A549 (cell line): Measurements from ENCODE around the gene CRYBB2. TPM values are rescaled to one million over a fixed set of nuclear protein-coding genes. Genes with fewer than 3 reads are reported as not detected.

Experiments
- ATAC-seq, 2 experiments: fragments of 200-7000 bp in 1 of 2; fragments of >200 bp in 1 of 2; cut with Nextera tagmentation in 1 of 2; cut with Tn5 transposase in 1 of 2; 3 replicates each; pipeline versions ENCODE4 v1.8.0 to v1.9.1; 2018 to 2020; ENCODE audit warnings: mild to moderate bottlenecking in 1 of 2, moderate library complexity in 1 of 2
- CTCF ChIA-PET: fragments of 300-600 bp; sonication (Branson Sonifier 250); formaldehyde crosslinking; extraction: SDS; loops from one replicate; lab custom pipeline; 2021; ENCODE audit warnings: antibody characterized with exemption, inconsistent platforms; lab: Yijun Ruan, JAX
- POLR2A ChIA-PET: fragments of 350-600 bp; formaldehyde crosslinking; extraction: SDS; loops from one replicate; lab custom pipeline; 2021; ENCODE audit warnings: antibody characterized with exemption, inconsistent platforms; lab: Yijun Ruan, JAX
- DNase-seq, 2 experiments: peaks; one replicate each; pipeline versions ENCODE4 v3.0.0 to v3.0.0-alpha.2; 2011 to 2016; ENCODE audit warnings: low read depth in 1 of 2, low spot score in 1 of 2
- FAIRE-seq: peaks from 2 replicates; lab custom pipeline; 2011; peaks lifted over from hg19 to GRCh38; lab: Jason Lieb, UNC
- H3K27ac ChIP-seq, 2 experiments: fragments of >200 bp; sonication (Bioruptor Twin); formaldehyde crosslinking; 3 replicates each; pipeline ENCODE4 v1.5.1; 2016 to 2017
- H3K4me1 ChIP-seq: fragments of >200 bp; sonication (Bioruptor Twin); formaldehyde crosslinking; 3 replicates; pipeline ENCODE4 v1.6.1; 2016
- H3K4me2 ChIP-seq: fragments of >200 bp; sonication (Bioruptor Twin); formaldehyde crosslinking; 3 replicates; pipeline ENCODE4 v1.6.1; 2016
- H3K4me3 ChIP-seq: fragments of >200 bp; sonication (Bioruptor Twin); formaldehyde crosslinking; 3 replicates; pipeline ENCODE4 v1.5.1; 2016
- H3K9me3 ChIP-seq: fragments of >200 bp; sonication (Bioruptor Twin); formaldehyde crosslinking; 3 replicates; pipeline ENCODE4 v1.6.1; 2016
- CBX2 ChIP-seq: fragments of 200-600 bp; sonication (generic); IDR thresholded peaks from 2 replicates; pipeline ENCODE4 v1.6.1; 2016; ENCODE audit warnings: low read depth, mild to moderate bottlenecking, borderline replicate concordance
- EHF ChIP-seq: fragments of 250-450 bp; sonication (Bioruptor Pico); IDR thresholded peaks from 2 replicates; pipeline ENCODE4 v1.5.0; 2020; ENCODE audit warnings: mild to moderate bottlenecking
- ELK1 ChIP-seq: fragments of 150-350 bp; IDR thresholded peaks from 2 replicates; pipeline ENCODE4 v1.6.1; 2014; ENCODE audit warnings: low read depth, mild to moderate bottlenecking, low read length
- ESRRA ChIP-seq: fragments of 150-350 bp; IDR thresholded peaks from 2 replicates; pipeline ENCODE4 v1.6.1; 2014; ENCODE audit warnings: mild to moderate bottlenecking, low read length, borderline replicate concordance
- FOSB ChIP-seq: fragments of 250-450 bp; sonication (Bioruptor Pico); IDR thresholded peaks from 2 replicates; pipeline ENCODE4 v1.5.0; 2020; ENCODE audit warnings: mild to moderate bottlenecking, moderate library complexity
- GATA3 ChIP-seq: IDR thresholded peaks from 2 replicates; pipeline ENCODE4 v1.6.1; 2012; ENCODE audit warnings: borderline replicate concordance
- HEYL ChIP-seq: fragments of 250-450 bp; sonication (Bioruptor Pico); IDR thresholded peaks from 2 replicates; pipeline ENCODE4 v1.8.0; 2021; ENCODE audit warnings: mild to moderate bottlenecking, moderate library complexity
- HOXB13 ChIP-seq: fragments of 250-450 bp; sonication (Bioruptor Pico); IDR thresholded peaks from 2 replicates; pipeline ENCODE4 v1.5.0; 2020; ENCODE audit warnings: low read depth, mild to moderate bottlenecking, moderate library complexity
- HOXB5 ChIP-seq: fragments of 250-450 bp; sonication (Bioruptor Pico); IDR thresholded peaks from 2 replicates; pipeline ENCODE4 v1.5.0; 2020; ENCODE audit warnings: mild to moderate bottlenecking, moderate library complexity
- JUN ChIP-seq, 2 experiments: fragments of >200 bp; sonication (Bioruptor Twin); formaldehyde crosslinking; IDR thresholded peaks; 2 replicates in 1 of 2; 3 replicates in 1 of 2; pipeline ENCODE4 v1.6.1; 2016 to 2017
- JUNB ChIP-seq: fragments of >200 bp; sonication (Bioruptor Twin); formaldehyde crosslinking; IDR thresholded peaks from 2 replicates; pipeline ENCODE4 v1.6.1; 2016
- KDM5A ChIP-seq: fragments of 200-600 bp; sonication (generic); IDR thresholded peaks from 2 replicates; pipeline ENCODE4 v1.6.1; 2016; ENCODE audit warnings: antibody characterized with exemption, mild to moderate bottlenecking
- MAZ ChIP-seq: fragments of 150-350 bp; IDR thresholded peaks from 2 replicates; pipeline ENCODE4 v1.6.1; 2014; ENCODE audit warnings: antibody characterized with exemption, low read depth, low read length, borderline replicate concordance
- MYC ChIP-seq: IDR thresholded peaks from 2 replicates; pipeline ENCODE4 v1.6.1; 2012; ENCODE audit warnings: mild to moderate bottlenecking, inconsistent platforms, low read length, improper control_type of control experiment, borderline replicate concordance
- NR3C1 ChIP-seq: fragments of >200 bp; sonication (Bioruptor Twin); formaldehyde crosslinking; IDR thresholded peaks from 3 replicates; pipeline ENCODE4 v1.6.1; 2017
- PHF8 ChIP-seq: fragments of 200-600 bp; sonication (generic); IDR thresholded peaks from 2 replicates; pipeline ENCODE4 v1.6.1; 2016; ENCODE audit warnings: low read depth, mild to moderate bottlenecking, antibody characterized with exemption, moderate library complexity, borderline replicate concordance
- RARB ChIP-seq: fragments of 250-450 bp; sonication (Bioruptor Pico); IDR thresholded peaks from 2 replicates; pipeline ENCODE4 v1.8.0; 2021; ENCODE audit warnings: mild to moderate bottlenecking, moderate library complexity
- RCOR1 ChIP-seq: fragments of 150-350 bp; IDR thresholded peaks from 2 replicates; pipeline ENCODE4 v1.6.1; 2014; ENCODE audit warnings: antibody characterized with exemption, low read length, low read depth
- REST ChIP-seq: fragments of 200-600 bp; sonication (generic); IDR thresholded peaks from 2 replicates; pipeline ENCODE4 v1.6.1; 2016; ENCODE audit warnings: antibody characterized with exemption, mild to moderate bottlenecking, moderate library complexity
- RFX5 ChIP-seq: fragments of 450-650 bp; IDR thresholded peaks from 2 replicates; pipeline ENCODE4 v1.7.1; 2014; ENCODE audit warnings: antibody characterized with exemption, mild to moderate bottlenecking, moderate library complexity
- SMC3 ChIP-seq: fragments of >200 bp; sonication (Bioruptor Twin); formaldehyde crosslinking; IDR thresholded peaks from 3 replicates; pipeline ENCODE4 v1.6.1; 2018; ENCODE audit warnings: inconsistent platforms
- SREBF2 ChIP-seq: fragments of 450-650 bp; IDR thresholded peaks from 2 replicates; pipeline ENCODE4 v1.6.1; 2014; ENCODE audit warnings: mild to moderate bottlenecking, moderate library complexity
- TFCP2L1 ChIP-seq: fragments of 250-450 bp; sonication (Bioruptor Pico); IDR thresholded peaks from 2 replicates; pipeline ENCODE4 v1.5.0; 2021; ENCODE audit warnings: mild to moderate bottlenecking
- ZFP36 ChIP-seq: fragments of 450-650 bp; IDR thresholded peaks from 2 replicates; pipeline ENCODE4 v1.6.1; 2014; ENCODE audit warnings: borderline replicate concordance; ENCODE audit not compliant: partially characterized antibody
- WGBS: methylation state at CpG from one replicate; pipeline ENCODE4 v1.1.6; 2017; ENCODE audit errors: missing lambda C conversion rate; 5-methylcytosine and 5-hydroxymethylcytosine counted together
- polyA plus RNA-seq, 4 experiments: library from polyadenylated mRNA; depleted of rRNA in 3 of 4; stranded (reverse); fragments of >200 nt; fragmentation: RNase III in 1 of 4; extraction: RNeasy Plus Mini Kit Qiagen cat#74134 plus additional on column Dnase treatment in 1 of 4; gene quantifications; 2 replicates in 3 of 4; 3 replicates in 1 of 4; pipeline ENCODE4 v1.2.3, GENCODE V29; 2011 to 2017
- TF ChIP-seq, protein P1 (sequence below): fragments of >200 bp; sonication (Bioruptor Twin); formaldehyde crosslinking; IDR thresholded peaks from 3 replicates; pipeline ENCODE4 v1.5.1; 2016
- TF ChIP-seq, protein P2 (sequence below): IDR thresholded peaks from 2 replicates; pipeline ENCODE4 v1.6.1; 2012; ENCODE audit warnings: low read depth, borderline replicate concordance
- TF ChIP-seq, protein P3 (sequence below): IDR thresholded peaks from 2 replicates; pipeline ENCODE4 v1.6.1; 2012
- TF ChIP-seq, protein P4 (sequence below): fragments of >200 bp; sonication (Bioruptor Twin); formaldehyde crosslinking; IDR thresholded peaks from 2 replicates; pipeline ENCODE4 v1.6.1; 2016

The CRYBB2 gene
- polyA plus RNA-seq, 2 of the 4 experiments (the other 2 are of a cell fraction): not detected

DNA sequence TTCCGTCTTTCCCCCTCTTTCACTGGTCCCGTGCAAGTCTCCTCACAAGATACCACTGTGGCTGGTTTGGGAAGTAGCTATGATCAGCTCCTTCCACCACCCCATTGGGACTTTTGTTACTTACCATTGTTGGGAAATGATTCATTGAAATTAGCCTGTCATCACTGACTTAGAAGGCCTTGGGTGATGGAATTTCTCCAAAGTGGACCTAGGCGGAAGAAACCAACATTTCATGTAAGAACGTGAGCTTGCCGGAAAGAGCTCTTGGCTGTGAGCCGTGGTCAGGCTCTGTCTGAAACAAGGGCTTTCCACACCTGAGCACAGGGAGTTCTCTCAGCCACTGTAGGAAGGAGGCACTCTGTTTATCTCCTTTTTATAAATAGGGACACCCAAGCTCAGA lies 43.3 kb upstream of the CRYBB2 start:
- ATAC-seq (no peak), DNase-seq (no peak), FAIRE-seq (no peak)
- POLR2A ChIA-PET: no interaction called here
- no peak overlapping the region for H3K4me2 ChIP-seq
- no peaks in the 10 kb centered on the region for H3K4me1 ChIP-seq
- no peak for TF ChIP-seq NR3C1
- TF ChIP-seq, protein P1, sequence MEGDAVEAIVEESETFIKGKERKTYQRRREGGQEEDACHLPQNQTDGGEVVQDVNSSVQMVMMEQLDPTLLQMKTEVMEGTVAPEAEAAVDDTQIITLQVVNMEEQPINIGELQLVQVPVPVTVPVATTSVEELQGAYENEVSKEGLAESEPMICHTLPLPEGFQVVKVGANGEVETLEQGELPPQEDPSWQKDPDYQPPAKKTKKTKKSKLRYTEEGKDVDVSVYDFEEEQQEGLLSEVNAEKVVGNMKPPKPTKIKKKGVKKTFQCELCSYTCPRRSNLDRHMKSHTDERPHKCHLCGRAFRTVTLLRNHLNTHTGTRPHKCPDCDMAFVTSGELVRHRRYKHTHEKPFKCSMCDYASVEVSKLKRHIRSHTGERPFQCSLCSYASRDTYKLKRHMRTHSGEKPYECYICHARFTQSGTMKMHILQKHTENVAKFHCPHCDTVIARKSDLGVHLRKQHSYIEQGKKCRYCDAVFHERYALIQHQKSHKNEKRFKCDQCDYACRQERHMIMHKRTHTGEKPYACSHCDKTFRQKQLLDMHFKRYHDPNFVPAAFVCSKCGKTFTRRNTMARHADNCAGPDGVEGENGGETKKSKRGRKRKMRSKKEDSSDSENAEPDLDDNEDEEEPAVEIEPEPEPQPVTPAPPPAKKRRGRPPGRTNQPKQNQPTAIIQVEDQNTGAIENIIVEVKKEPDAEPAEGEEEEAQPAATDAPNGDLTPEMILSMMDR: no peak
- TF ChIP-seq HEYL: no peak
- TF ChIP-seq EHF: no peak
- no peak for TF ChIP-seq ESRRA
- no peak for TF ChIP-seq ELK1
- TF ChIP-seq MAZ: no peak
- no peak for TF ChIP-seq ZFP36
- no peak for TF ChIP-seq SMC3
- TF ChIP-seq, protein P2, sequence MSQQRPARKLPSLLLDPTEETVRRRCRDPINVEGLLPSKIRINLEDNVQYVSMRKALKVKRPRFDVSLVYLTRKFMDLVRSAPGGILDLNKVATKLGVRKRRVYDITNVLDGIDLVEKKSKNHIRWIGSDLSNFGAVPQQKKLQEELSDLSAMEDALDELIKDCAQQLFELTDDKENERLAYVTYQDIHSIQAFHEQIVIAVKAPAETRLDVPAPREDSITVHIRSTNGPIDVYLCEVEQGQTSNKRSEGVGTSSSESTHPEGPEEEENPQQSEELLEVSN: no peak
- no peak for TF ChIP-seq KDM5A
- TF ChIP-seq GATA3: no peak
- TF ChIP-seq PHF8: no peak
- TF ChIP-seq, protein P3, sequence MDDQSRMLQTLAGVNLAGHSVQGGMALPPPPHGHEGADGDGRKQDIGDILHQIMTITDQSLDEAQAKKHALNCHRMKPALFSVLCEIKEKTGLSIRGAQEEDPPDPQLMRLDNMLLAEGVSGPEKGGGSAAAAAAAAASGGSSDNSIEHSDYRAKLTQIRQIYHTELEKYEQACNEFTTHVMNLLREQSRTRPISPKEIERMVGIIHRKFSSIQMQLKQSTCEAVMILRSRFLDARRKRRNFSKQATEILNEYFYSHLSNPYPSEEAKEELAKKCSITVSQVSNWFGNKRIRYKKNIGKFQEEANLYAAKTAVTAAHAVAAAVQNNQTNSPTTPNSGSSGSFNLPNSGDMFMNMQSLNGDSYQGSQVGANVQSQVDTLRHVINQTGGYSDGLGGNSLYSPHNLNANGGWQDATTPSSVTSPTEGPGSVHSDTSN: no peak
- TF ChIP-seq TFCP2L1 (CRISPR knock-in tag): no peak
- no peak for TF ChIP-seq HOXB13 (CRISPR knock-in tag)
- TF ChIP-seq RFX5: no peak
- no peak for TF ChIP-seq FOSB (CRISPR knock-in tag)
- TF ChIP-seq JUN (IDR thresholded peaks at IDR 0.05): no peak
- H3K9me3 ChIP-seq: no peaks in the 10 kb centered on the region; the same call in 2 of the 3 replicates
- CTCF ChIA-PET: interaction anchor here (0.9 to 1.6 kb wide), 3 partner anchors 13 to 66 kb away, joined by 3 to 6 read pairs (median 4); no protein-coding TSS in a partner anchor
- H3K4me3 ChIP-seq: no peak overlapping the region
- no peak overlapping the region for H3K27ac ChIP-seq
- 96% methylated on average over 6 of the region's 6 CpGs for WGBS

DNA sequence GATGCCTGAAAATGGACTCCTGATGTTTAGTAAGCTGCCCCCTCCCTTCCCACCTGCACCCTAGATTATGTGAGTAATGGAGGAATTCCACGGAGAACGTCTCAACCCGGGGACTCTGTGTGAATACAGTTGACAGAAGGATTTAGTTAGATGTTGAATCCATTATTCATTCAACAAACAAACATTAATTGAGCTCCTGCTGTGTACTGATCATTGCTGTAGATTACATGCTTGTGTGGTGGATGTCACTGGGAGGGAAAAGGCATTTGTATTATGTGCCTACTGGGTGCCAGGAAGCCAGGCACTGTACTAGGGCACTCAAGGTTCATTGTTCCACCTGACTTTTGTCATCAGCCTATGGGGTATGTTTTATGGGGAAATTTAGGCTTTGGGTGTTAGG lies 42.6 kb upstream of the CRYBB2 start:
- H3K4me2 ChIP-seq: no peak overlapping the region
- H3K4me1 ChIP-seq: no peaks in the 10 kb centered on the region
- H3K27ac ChIP-seq: no peak overlapping the region
- H3K4me3 ChIP-seq: no peak overlapping the region
- WGBS: 63% methylated on average over 3 of the region's 3 CpGs
- no peaks in the 10 kb centered on the region; the same call in 2 of the 3 replicates for H3K9me3 ChIP-seq
- CTCF ChIA-PET: interaction anchor here (0.9 to 1.6 kb wide), 2 partner anchors 13 to 25 kb away, joined by 4 to 6 read pairs; no protein-coding TSS in a partner anchor
- TF ChIP-seq KDM5A (no peak), RARB (CRISPR knock-in tag) (no peak), CBX2 (no peak), SREBF2 (no peak), HOXB5 (CRISPR knock-in tag) (no peak), REST (no peak), HEYL (no peak), JUNB (no peak), EHF (no peak), FOSB (CRISPR knock-in tag) (no peak), RCOR1 (no peak), MYC (no peak)
- TF ChIP-seq, protein P4, sequence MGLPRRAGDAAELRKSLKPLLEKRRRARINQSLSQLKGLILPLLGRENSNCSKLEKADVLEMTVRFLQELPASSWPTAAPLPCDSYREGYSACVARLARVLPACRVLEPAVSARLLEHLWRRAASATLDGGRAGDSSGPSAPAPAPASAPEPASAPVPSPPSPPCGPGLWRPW: no peak
- TF ChIP-seq, protein P3: no peak
- POLR2A ChIA-PET: no interaction called here
- DNase-seq (no peak), FAIRE-seq (no peak), ATAC-seq (no peak)
